ENCODE results near the gene UBE2K. TPM values are rescaled to one million over a fixed set of nuclear protein-coding genes. Genes with fewer than 3 reads are reported as not detected.

Gene UBE2K
- total RNA-seq, 1 experiment from 2014 or later, result 126 TPM

DNA sequence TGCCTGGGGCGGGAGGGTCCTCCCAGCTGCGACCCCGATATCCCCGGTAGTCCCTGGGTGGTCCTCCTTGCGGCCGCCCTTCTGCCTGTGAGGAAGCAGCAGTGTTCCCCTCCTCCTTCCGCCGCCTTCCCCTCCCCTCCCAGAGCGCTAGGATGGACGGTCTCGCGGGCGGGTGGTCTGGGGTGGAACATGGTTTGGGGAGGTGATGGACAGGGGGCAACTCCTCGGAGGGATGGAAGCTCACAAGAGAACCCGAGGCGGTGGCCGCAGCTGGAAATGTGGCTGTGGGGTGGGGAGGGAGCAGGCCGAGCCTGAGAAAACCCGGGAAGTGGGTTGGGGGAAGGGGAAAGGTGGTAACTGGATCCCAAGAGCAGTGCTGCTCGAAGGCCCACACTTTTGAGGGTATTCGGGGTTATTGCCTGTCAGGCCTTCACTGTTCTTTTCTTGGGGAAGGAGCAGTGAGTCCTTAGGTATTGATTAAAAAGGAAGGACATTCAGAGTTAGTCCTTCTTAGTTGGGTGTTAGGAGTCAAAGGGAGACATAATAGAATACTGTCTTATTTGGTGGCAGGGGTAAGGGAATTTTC, 581 bp downstream of the UBE2K start:
- Histone ChIP-seq H2AFZ (ENCODE audit: low read depth, low read length, poor library complexity, severe bottlenecking) (no peak overlapping the region), H3K27ac (ENCODE audit: low read depth, low read length) (peak overlapping the region; percentile 88)

DNA sequence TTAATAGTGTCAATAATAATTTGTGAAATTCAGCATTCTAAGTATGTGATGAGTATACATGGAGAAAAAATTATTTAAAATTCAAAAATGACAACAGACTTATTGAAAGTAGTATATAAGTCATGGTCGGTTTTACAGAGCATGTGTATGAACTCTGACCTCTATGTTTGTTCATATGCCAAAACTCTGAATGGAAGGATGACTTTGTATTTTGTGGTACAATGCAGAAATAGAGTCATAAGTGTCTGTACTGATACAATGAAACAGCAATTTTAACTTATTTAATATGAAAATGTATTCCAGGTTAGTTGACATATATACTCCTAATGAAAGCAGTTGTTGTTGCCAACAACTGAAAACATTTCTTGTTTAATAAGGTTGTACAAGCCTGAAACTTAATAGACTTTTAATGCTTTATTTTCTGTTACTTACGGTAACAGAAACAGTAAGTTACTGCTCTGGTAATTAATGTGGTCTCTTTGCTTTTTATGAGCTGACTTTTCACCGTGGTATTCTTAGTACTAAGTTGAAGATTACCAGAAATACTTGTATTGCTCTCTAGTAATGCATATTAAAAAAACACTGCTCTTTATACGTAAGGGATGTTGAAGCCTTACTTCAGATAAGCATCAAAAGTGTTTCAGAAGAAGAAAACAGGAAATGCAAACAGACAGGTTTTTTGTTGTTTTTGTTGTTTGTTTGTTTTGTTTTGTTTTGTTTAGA, 1.9 kb downstream of the UBE2K start:
- POLR2A ChIA-PET, result interaction anchor here (1.3 kb wide), 1 partner anchor 9 kb away, joined by 3 read pairs; no protein-coding TSS in a partner anchor
- ATAC-seq, result no peak

More for the DNA sequence above, 581 bp downstream of the UBE2K start:
- TF ChIP-seq TCF7L2 (IDR thresholded peaks at IDR 0.05; ENCODE audit: borderline replicate concordance, extremely low read depth, insufficient read depth, insufficient read length) (no peak), ZFX (IDR thresholded peaks at IDR 0.05) (0 out of 2 replicates have a peak, but pooled peaks have one; percentile 18), POLR2AphosphoS5 (IDR thresholded peaks at IDR 0.05; ENCODE audit: low read depth, low read length) (no peak), RAD21 (IDR thresholded peaks at IDR 0.05; ENCODE audit: low read depth) (no peak)
- Histone ChIP-seq H3K9me2 (ENCODE audit: insufficient read depth) (no peaks in the 10 kb centered on the region), H3K4me3 (replicated peaks in 1 of 2; ENCODE audit: low read depth in 1 of 2, low read length in 2 of 2) (peak overlapping the region; percentile 66 to 98), H3K9ac (ENCODE audit: low read length) (peak overlapping the region; percentile 98), H3K79me2 (ENCODE audit: insufficient read depth, low read length) (peaks cover 56% of the 10 kb centered on the region), H3K4me2 (ENCODE audit: low read length) (peak overlapping the region; percentile 92), H3K9me3 (ENCODE audit: control insufficient read depth in 1 of 2, insufficient read depth in 1 of 2, low read depth in 1 of 2, low read length in 2 of 2) (no peaks in the 10 kb centered on the region), H4K20me1 (ENCODE audit: insufficient read depth) (peaks cover 26% of the 10 kb centered on the region; the same call in 1 of the 2 replicates), H3K27me3 (ENCODE audit: insufficient read depth, low read length) (no peaks in the 10 kb centered on the region), H3K4me1 (ENCODE audit: control insufficient read depth in 1 of 2, insufficient read depth in 2 of 2, low read length in 2 of 2) (peaks cover 11 to 39% of the 10 kb centered on the region in 2 experiments), H3K36me3 (ENCODE audit: control insufficient read depth in 1 of 2, insufficient read depth in 2 of 2, low read length in 2 of 2) (peaks cover 7 to 8% of the 10 kb centered on the region in 2 experiments; a peak in 3 of 4 replicates)
- ChIA-PET RAD21 (ENCODE audit: low non-redundant PET in 1 of 2, low total read pairs in 2 of 2, uncharacterized antibody in 2 of 2, unreplicated experiment in 2 of 2) (interaction anchor here in 1 of 2 experiments (0.6 kb wide), 2 partner anchors 55 to 130 kb away, joined by 4 to 5 read pairs; no protein-coding TSS in a partner anchor), CTCF (no interaction called here), POLR2A (interaction anchor here (0.9 to 1.3 kb wide), 4 partner anchors 8 to 171 kb away, joined by 3 to 4 read pairs (median 4); partner anchors contain the start of gene UGDH)
- intact Hi-C loops (cut with micrococcal nuclease), result loop anchor here (2.0 to 10.0 kb wide), 2 partner anchors 234 to 278 kb away; partner anchors contain the start of gene PDS5A
- BruUV-seq (replicated peaks), result TSS peak; percentile 66
- ATAC-seq (peak; percentile 55), DNase-seq (ENCODE audit: low read depth, low spot score) (no peak)

More for the DNA sequence above, 1.9 kb downstream of the UBE2K start:
- Histone ChIP-seq H3K9ac (ENCODE audit: low read length) (peak overlapping the region; percentile 98), H3K27ac (ENCODE audit: low read depth, low read length) (no peak overlapping the region), H3K27me3 (ENCODE audit: insufficient read depth, low read length) (no peaks in the 10 kb centered on the region), H3K9me2 (ENCODE audit: insufficient read depth) (no peaks in the 10 kb centered on the region), H3K4me2 (ENCODE audit: low read length) (peak overlapping the region; percentile 92), H3K4me1 (ENCODE audit: control insufficient read depth in 1 of 2, insufficient read depth in 2 of 2, low read length in 2 of 2) (peaks cover 18 to 49% of the 10 kb centered on the region in 2 experiments), H3K79me2 (ENCODE audit: insufficient read depth, low read length) (peaks cover 69% of the 10 kb centered on the region), H3K36me3 (ENCODE audit: control insufficient read depth in 1 of 2, insufficient read depth in 2 of 2, low read length in 2 of 2) (peaks cover 7 to 8% of the 10 kb centered on the region in 2 experiments; a peak in 3 of 4 replicates), H3K9me3 (ENCODE audit: control insufficient read depth in 1 of 2, insufficient read depth in 1 of 2, low read depth in 1 of 2, low read length in 2 of 2) (no peaks in the 10 kb centered on the region), H2AFZ (ENCODE audit: low read depth, low read length, poor library complexity, severe bottlenecking) (no peak overlapping the region), H4K20me1 (ENCODE audit: insufficient read depth) (peaks cover 29% of the 10 kb centered on the region; the same call in 1 of the 2 replicates), H3K4me3 (replicated peaks in 1 of 2; ENCODE audit: low read depth in 1 of 2, low read length in 2 of 2) (peak overlapping the region; percentile 66 to 98; a peak in 3 of 4 replicates)
- DNase-seq (ENCODE audit: low read depth, low spot score), result no peak
- TF ChIP-seq, protein P1, sequence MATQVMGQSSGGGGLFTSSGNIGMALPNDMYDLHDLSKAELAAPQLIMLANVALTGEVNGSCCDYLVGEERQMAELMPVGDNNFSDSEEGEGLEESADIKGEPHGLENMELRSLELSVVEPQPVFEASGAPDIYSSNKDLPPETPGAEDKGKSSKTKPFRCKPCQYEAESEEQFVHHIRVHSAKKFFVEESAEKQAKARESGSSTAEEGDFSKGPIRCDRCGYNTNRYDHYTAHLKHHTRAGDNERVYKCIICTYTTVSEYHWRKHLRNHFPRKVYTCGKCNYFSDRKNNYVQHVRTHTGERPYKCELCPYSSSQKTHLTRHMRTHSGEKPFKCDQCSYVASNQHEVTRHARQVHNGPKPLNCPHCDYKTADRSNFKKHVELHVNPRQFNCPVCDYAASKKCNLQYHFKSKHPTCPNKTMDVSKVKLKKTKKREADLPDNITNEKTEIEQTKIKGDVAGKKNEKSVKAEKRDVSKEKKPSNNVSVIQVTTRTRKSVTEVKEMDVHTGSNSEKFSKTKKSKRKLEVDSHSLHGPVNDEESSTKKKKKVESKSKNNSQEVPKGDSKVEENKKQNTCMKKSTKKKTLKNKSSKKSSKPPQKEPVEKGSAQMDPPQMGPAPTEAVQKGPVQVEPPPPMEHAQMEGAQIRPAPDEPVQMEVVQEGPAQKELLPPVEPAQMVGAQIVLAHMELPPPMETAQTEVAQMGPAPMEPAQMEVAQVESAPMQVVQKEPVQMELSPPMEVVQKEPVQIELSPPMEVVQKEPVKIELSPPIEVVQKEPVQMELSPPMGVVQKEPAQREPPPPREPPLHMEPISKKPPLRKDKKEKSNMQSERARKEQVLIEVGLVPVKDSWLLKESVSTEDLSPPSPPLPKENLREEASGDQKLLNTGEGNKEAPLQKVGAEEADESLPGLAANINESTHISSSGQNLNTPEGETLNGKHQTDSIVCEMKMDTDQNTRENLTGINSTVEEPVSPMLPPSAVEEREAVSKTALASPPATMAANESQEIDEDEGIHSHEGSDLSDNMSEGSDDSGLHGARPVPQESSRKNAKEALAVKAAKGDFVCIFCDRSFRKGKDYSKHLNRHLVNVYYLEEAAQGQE (IDR thresholded peaks at IDR 0.05; ENCODE audit: low read depth), result no peak
- TF ChIP-seq, protein P2, sequence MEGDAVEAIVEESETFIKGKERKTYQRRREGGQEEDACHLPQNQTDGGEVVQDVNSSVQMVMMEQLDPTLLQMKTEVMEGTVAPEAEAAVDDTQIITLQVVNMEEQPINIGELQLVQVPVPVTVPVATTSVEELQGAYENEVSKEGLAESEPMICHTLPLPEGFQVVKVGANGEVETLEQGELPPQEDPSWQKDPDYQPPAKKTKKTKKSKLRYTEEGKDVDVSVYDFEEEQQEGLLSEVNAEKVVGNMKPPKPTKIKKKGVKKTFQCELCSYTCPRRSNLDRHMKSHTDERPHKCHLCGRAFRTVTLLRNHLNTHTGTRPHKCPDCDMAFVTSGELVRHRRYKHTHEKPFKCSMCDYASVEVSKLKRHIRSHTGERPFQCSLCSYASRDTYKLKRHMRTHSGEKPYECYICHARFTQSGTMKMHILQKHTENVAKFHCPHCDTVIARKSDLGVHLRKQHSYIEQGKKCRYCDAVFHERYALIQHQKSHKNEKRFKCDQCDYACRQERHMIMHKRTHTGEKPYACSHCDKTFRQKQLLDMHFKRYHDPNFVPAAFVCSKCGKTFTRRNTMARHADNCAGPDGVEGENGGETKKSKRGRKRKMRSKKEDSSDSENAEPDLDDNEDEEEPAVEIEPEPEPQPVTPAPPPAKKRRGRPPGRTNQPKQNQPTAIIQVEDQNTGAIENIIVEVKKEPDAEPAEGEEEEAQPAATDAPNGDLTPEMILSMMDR (IDR thresholded peaks at IDR 0.05 in 2 of 3, conservative IDR thresholded peaks at IDR 0.05 in 1 of 3; ENCODE audit: borderline replicate concordance in 1 of 3, insufficient read depth in 1 of 3, low read depth in 2 of 3, low read length in 2 of 3), result no peak
- TF ChIP-seq YY1 (IDR thresholded peaks at IDR 0.05; ENCODE audit: extremely low read depth, insufficient replicate concordance, low read depth, low read length) (no peak), EGR1 (IDR thresholded peaks at IDR 0.05; ENCODE audit: low read depth) (no peak), JUND (IDR thresholded peaks at IDR 0.05) (no peak), RAD21 (IDR thresholded peaks at IDR 0.05; ENCODE audit: low read depth) (no peak)
- no TSS peak for BruUV-seq (replicated peaks)
- intact Hi-C loops (cut with micrococcal nuclease), result loop anchor here (2.0 to 10.0 kb wide), 2 partner anchors 235 to 277 kb away; partner anchors contain the start of gene PDS5A
- RAD21 ChIA-PET (ENCODE audit: low non-redundant PET in 1 of 2, low total read pairs in 2 of 2, uncharacterized antibody in 2 of 2, unreplicated experiment in 2 of 2), result no interaction called here
- CTCF ChIA-PET, result no interaction called here
